Measurements from ENCODE around the gene CC2D1B.

GRCh38 chr1:52323731-52324130, 42.3 kb downstream of the CC2D1B start:
- TF ChIP-seq JUNB (IDR thresholded peaks at IDR 0.05; ENCODE audit: unreplicated experiment) (no peak), CTCF (conservative IDR thresholded peaks at IDR 0.05; ENCODE audit: low read depth in 2 of 2) (no peak), POLR2AphosphoS5 (IDR thresholded peaks at IDR 0.05; ENCODE audit: low read depth) (no peak), EZH2phosphoT487 (IDR thresholded peaks at IDR 0.05; ENCODE audit: unreplicated experiment) (no peak), EZH2 (IDR thresholded peaks at IDR 0.05; ENCODE audit: low read depth, unreplicated experiment) (no peak), REST (IDR thresholded peaks at IDR 0.05; ENCODE audit: unreplicated experiment) (no peak), NANOG (IDR thresholded peaks at IDR 0.05; ENCODE audit: borderline replicate concordance) (no peak), ZNF114 (CRISPR knock-in tag; IDR thresholded peaks at IDR 0.05) (no peak), STAT1 (IDR thresholded peaks at IDR 0.05; ENCODE audit: unreplicated experiment) (no peak), CREB1 (CRISPR knock-in tag; IDR thresholded peaks at IDR 0.05; ENCODE audit: low read depth) (no peak), ZNF462 (CRISPR knock-in tag; IDR thresholded peaks at IDR 0.05) (no peak), ZNF331 (CRISPR knock-in tag; IDR thresholded peaks at IDR 0.05; ENCODE audit: low read depth) (no peak)
